ENCODE results near the gene FAM43B.
"Not testable (repeated sequence)": the region's sequence is repeated elsewhere in the genome, so short reads cannot be mapped to it uniquely, and the experiment has no call there.

The FAM43B gene, protein sequence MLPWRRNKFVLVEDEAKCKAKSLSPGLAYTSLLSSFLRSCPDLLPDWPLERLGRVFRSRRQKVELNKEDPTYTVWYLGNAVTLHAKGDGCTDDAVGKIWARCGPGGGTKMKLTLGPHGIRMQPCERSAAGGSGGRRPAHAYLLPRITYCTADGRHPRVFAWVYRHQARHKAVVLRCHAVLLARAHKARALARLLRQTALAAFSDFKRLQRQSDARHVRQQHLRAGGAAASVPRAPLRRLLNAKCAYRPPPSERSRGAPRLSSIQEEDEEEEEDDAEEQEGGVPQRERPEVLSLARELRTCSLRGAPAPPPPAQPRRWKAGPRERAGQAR

DNA sequence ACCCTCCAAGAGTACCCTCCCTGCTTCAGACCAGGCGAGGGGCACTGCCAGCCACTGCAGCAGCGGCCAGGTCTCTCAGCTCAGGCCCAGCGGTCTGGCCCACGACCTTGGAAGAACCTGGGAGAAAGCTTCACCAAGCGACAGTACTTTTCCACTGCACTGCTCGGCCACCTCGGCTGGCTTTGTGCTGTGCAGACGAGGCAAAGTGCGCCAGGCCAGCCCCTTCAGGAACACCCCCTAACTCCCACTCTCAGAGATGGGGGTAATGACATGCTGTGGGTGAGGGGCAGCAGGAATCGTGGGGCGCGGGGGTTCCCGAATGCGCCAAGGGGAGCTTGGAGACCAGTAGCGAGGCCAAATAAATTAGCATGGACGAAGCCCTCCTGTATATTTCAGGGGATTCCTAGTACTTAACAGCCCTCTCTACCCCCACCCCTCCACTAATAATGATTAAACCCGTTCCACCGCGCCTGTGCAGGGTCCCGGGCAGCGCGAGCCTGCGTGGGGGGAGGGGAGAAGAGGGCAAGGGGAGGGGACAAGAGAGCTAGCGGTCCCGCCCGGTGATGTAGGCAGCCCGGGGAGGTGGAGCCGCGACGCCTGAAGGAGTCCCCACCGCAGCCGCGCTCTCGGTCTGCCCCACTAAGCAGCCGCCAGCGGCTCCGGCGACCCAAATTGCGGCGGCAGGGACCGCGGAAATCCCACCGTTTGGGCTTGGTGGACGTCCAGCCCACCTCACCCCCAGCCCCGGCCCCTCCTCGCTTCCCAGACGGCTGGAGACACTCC lies at the start of gene FAM43B:
FAM43B (plus strand) TSS at position 629 of the 783 bp plus-strand sequence. CDS start 401 bp downstream, outside the sequence.
- DNase-seq: no peak

DNA sequence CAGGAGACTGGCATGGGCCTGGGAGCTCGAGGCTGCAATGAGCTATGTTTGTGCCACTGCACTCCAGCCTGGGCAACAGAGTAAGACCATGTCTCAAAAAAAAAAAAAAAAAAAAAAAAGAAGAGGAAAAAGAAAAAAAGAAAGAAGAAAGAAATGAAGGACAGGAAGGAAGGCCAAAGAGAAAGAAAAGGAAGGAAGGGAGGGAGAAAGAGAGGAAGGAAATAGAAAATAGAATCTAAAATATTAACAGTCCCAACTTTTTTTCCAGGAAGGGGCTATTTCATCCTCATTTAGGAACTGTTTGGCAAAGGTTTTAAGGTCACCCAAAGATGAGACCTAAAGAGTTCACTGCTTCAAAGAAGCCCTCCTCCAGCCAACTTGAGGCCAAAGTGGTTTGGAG lies 46.9 kb upstream of the FAM43B start:
- DNase-seq: no peak

GRCh38 chr1:20507248-20507563 lies 45.2 kb upstream of the FAM43B start:
- no peak for DNase-seq

- peak; percentile 46 for DNase-seq
These were observed 44.6 kb upstream of the FAM43B start, which contains the start of gene MUL1 for GRCh38 chr1:20507564-20508410. Gene MUL1 (minus strand): TSS chr1:20508151. CDS start chr1:20508024, 127 bp downstream.

GRCh38 chr1:20508411-20508771 lies 44.0 kb upstream of the FAM43B start:
- no peak for DNase-seq

GRCh38 chr1:20511518-20512428 lies 40.6 kb upstream of the FAM43B start:
- no peak for DNase-seq

- DNase-seq: not testable (repeated sequence)
These were observed 32.6 kb upstream of the FAM43B start for GRCh38 chr1:20519609-20520262.

- DNase-seq: no peak
These were observed 30.2 kb upstream of the FAM43B start for GRCh38 chr1:20521960-20522861.

GRCh38 chr1:20526267-20526666 lies 26.1 kb upstream of the FAM43B start:
- DNase-seq: no peak

- no peak for DNase-seq
These were observed 24.2 kb upstream of the FAM43B start for GRCh38 chr1:20528221-20528620.

GRCh38 chr1:20530306-20530705 lies 22.1 kb upstream of the FAM43B start:
- no peak for DNase-seq

DNA sequence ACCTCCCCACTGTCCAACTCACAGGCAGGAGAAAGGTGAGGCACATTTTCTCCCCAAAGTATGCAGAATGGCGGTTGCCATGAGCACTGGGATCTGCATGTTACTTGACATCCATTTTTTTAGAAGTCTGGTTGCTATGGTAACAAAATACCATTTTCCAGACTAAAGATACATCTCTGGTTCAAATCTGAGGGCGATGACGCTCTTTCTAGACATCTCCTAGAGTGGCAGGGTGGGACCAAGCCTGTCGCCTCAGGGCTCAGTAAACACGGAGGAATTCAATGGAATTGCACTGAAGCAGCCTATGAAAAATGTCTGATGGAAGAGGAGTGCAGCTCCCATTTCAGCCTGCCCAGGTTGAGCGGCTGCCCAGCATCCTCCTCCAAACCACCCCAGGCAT lies 21.5 kb upstream of the FAM43B start:
- no peak for DNase-seq

GRCh38 chr1:20533635-20534034 lies 18.7 kb upstream of the FAM43B start:
- DNase-seq: no peak

DNA sequence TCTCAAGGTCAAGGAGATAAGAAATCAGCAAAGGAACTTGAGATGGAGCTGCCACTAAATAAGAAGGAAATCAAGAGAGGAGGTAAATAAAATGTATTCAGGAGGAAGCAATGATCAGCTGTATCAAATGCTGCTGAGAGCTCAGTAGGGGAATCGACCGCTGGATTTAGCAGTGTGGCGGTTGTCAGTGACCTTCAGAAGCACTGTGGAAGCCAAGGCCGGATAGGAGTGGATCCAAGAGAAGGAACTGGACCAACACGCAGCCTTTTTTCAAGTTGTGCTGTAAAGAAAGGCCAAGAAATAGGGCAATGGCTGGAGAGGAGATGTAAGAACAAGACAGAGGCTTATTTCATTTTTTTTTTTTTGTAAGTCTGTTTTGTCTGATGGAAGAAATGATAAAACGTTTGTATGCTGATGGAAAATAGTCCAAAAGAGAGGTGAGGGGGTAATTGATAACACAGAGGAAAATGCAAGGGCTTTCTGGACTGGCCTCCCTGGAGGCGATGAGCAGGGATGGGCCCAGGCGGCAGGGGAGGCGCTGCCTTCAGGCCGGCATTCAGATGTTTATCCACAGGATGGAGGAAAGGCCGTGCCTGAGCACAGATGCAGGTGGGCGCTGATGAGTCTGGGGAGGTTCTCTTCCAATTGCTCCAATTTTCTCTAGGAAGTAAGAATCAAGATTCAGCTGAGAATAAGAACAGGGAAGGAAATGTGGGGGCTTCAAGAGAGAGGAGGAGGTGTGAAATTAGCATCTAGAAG lies 17.5 kb upstream of the FAM43B start:
- no peak for DNase-seq

DNA sequence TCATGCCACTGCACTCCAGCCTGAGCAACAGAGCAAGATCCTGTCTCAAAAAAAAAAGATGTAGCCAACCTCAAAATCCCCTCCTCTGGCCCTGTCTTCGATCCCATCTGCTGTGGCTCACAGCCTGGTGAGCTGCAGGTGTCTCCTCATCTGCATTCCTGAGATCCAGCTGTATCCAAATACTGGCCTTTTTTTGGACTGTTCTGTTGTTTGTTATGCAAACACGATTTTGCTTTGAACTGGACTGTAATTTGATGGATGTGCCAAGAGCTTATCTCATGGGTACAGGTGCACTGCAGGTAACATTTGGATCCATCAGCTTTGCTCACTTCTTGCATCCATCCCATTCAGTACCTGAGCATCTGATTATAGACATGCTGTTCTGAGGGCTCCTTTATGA lies 14.1 kb upstream of the FAM43B start:
- no peak for DNase-seq

DNA sequence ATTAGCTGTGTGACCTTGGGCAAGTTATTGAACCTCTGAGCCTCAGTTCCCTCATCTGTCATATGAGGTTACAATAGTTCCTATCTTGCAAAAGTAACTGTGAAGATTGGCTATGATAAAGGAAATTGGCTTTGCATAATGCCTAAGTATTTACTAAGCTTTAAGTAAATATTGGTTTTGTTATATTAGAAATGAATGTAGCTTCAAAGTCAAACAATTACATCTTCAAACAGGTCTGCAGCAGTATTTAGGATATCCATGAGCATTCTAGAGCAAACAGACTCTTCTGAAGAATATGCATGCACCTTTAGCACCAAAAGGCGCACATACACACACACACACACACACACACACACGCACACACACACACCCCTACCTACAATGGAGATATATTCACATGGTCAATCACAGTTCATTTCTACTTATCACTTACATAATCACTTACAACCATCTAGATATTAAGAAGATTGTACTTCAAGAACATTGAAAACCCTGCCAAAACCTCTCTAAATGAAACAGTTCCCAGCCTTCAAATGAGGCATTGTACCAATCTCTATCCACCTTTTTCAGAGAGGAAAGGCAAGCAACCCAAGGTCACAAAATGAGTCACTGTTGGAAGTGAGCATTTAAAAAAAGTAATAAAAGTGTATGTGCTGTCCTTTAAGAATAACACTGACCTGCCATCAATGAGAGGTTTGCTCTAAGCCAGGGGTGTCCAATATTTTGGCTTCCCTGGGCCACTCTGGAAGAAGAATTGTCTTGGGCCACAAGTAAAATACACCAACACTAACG lies 13.4 kb upstream of the FAM43B start:
- DNase-seq: no peak

- DNase-seq: no peak
These were observed 12.1 kb upstream of the FAM43B start for GRCh38 chr1:20540281-20540680.

DNA sequence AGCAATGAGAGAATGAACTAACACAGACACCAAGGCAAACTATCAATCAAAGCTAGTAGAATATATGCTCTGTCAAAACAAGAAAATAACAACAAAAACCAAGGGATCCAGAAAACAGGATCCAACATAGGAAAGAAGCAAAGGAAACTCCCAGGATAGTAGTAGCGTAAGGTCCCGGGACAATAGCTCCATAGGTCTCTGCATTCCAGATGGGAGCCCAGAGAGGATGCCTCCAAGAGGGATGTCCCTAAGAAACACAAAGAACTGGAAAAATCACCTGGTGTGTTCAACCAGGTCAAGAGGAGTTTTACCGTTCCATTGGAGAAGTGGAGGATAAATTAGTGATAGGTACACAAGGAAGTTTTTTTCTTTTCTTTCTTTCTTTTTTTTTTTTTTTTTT lies 5.7 kb upstream of the FAM43B start:
- no peak for DNase-seq

- no peak for DNase-seq
These were observed 1.2 kb upstream of the FAM43B start for GRCh38 chr1:20551161-20551560.
